SK-N-MC (cell line): ENCODE results near the gene ITGA3.
A peak's percentile ranks its signal among the peaks of the same experiment; 100 is the strongest.
"Not testable (repeated sequence)": the region's sequence is repeated elsewhere in the genome, so short reads cannot be mapped to it uniquely, and the experiment has no call there.

Experiments used
- DNase-seq: peaks from one replicate; pipeline ENCODE4 v3.0.0-alpha.2; 2011; ENCODE audit warnings: low read depth, low spot score
- H3K27ac ChIP-seq: fragments of 200-600 bp; sonication (generic); 2 replicates; pipeline ENCODE4 v1.5.1; 2016; ENCODE audit warnings: mixed run types
- H3K36me3 ChIP-seq: fragments of 200-600 bp; sonication (generic); 2 replicates; pipeline ENCODE4 v1.6.1; 2017; ENCODE audit warnings: antibody characterized with exemption, low read length, mixed read lengths; ENCODE audit not compliant: insufficient read depth
- H3K4me3 ChIP-seq: fragments of 200-600 bp; sonication (generic); 2 replicates; pipeline ENCODE4 v1.5.1; 2016
- H3K9ac ChIP-seq: fragments of 200-600 bp; sonication (generic); 2 replicates; pipeline ENCODE4 v1.8.0; 2017; ENCODE audit warnings: mixed run types, mixed read lengths; ENCODE audit not compliant: insufficient read length
- H3K9me3 ChIP-seq: fragments of 200-600 bp; sonication (generic); 2 replicates; pipeline ENCODE4 v1.6.1; 2017; ENCODE audit warnings: low read depth, mild to moderate bottlenecking, antibody characterized with exemption, low read length, moderate library complexity, mixed read lengths
- EZH2 ChIP-seq: fragments of 200-600 bp; sonication (generic); IDR thresholded peaks from one replicate; pipeline ENCODE4 v1.6.1; 2017; ENCODE audit warnings: antibody characterized with exemption
- FOXP2 ChIP-seq: optimal IDR thresholded peaks from 2 replicates; pipeline ENCODE3; 2011; ENCODE audit warnings: mild to moderate bottlenecking, moderate library complexity; ENCODE audit not compliant: insufficient read depth; ENCODE audit errors: extremely low read length, control extremely low read depth
- POLR2AphosphoS5 ChIP-seq: IDR thresholded peaks from 2 replicates; pipeline ENCODE4 v1.6.1; 2012; ENCODE audit warnings: mild to moderate bottlenecking, low read depth, low read length, borderline replicate concordance

The ITGA3 gene

GRCh38 chr17:50055055-50055425, 870 bp upstream of the ITGA3 start:
- DNase-seq, result no peak
- no peak for TF ChIP-seq EZH2
- no peak for TF ChIP-seq POLR2AphosphoS5
- no peak for TF ChIP-seq FOXP2
- H3K9me3 ChIP-seq, result no peaks in the 10 kb centered on the region
- no peak overlapping the region for H3K27ac ChIP-seq
- peak overlapping the region; percentile 83 for H3K4me3 ChIP-seq
- no peak overlapping the region for H3K9ac ChIP-seq
- no peaks in the 10 kb centered on the region for H3K36me3 ChIP-seq

- Histone ChIP-seq H3K27ac (no peak overlapping the region), H3K36me3 (no peaks in the 10 kb centered on the region), H3K9ac (no peak overlapping the region), H3K4me3 (peak overlapping the region; percentile 83), H3K9me3 (no peaks in the 10 kb centered on the region)
- TF ChIP-seq EZH2 (peak; percentile 53), FOXP2 (no peak)
- DNase-seq, result no peak
Observed at GRCh38 chr17:50056217-50056960, 479 bp downstream of the ITGA3 start.

- Histone ChIP-seq H3K27ac (no peak overlapping the region), H3K9me3 (no peaks in the 10 kb centered on the region), H3K4me3 (no peak overlapping the region), H3K36me3 (no peaks in the 10 kb centered on the region), H3K9ac (no peak overlapping the region)
- no peak for DNase-seq
- TF ChIP-seq POLR2AphosphoS5 (no peak), FOXP2 (no peak), EZH2 (no peak)
Observed at GRCh38 chr17:50056961-50057330, 1.0 kb downstream of the ITGA3 start.

GRCh38 chr17:50057521-50057991, 1.6 kb downstream of the ITGA3 start:
- TF ChIP-seq POLR2AphosphoS5, result no peak
- TF ChIP-seq FOXP2, result no peak

DNA sequence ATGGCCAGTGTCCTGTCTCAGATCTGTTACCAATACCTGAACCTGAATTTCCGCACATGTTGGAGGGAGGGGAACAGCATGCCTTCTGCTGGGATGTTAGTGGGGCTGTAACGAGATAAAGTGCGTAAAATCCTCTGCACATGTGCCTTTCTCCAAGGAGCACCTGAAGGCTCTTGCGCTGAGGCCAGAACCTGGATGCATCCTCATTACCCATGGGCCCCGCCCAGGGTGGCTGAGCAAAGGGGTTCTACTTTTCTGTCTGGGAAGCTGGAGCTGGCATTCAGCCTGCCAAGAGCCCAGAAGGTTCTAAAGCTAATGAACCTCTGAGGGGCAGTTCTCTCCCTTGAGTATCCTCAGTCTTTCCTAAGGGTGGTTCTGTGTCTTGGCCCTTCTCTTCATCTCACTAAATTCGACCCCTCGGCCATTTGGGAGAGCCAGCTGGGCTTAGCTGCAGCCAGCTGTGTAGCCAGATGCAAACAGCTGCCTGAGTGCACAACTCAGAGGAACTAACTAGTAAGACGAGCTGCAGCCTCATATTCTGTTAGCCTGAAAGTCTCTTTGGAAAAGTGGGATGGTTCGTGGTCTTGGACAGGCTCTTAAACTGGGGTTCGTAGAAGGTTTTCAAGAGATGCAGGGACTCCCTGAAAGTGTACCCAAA, 2.5 kb downstream of the ITGA3 start:
- Histone ChIP-seq H3K27ac (no peak overlapping the region), H3K9me3 (no peaks in the 10 kb centered on the region), H3K9ac (no peak overlapping the region), H3K4me3 (no peak overlapping the region), H3K36me3 (no peaks in the 10 kb centered on the region)
- no peak for DNase-seq
- no peak for TF ChIP-seq EZH2
- TF ChIP-seq POLR2AphosphoS5, result no peak
- no peak for TF ChIP-seq FOXP2

More at GRCh38 chr17:50057521-50057991, 1.6 kb downstream of the ITGA3 start:
- Histone ChIP-seq H3K27ac (no peak overlapping the region), H3K9ac (no peak overlapping the region), H3K9me3 (no peaks in the 10 kb centered on the region), H3K4me3 (no peak overlapping the region), H3K36me3 (no peaks in the 10 kb centered on the region)
- DNase-seq, result no peak

GRCh38 chr17:50059256-50059655, 3.3 kb downstream of the ITGA3 start:
- no peak overlapping the region for H3K27ac ChIP-seq
- H3K36me3 ChIP-seq, result no peaks in the 10 kb centered on the region
- no peak overlapping the region for H3K4me3 ChIP-seq
- no peak for TF ChIP-seq EZH2
- no peak for TF ChIP-seq POLR2AphosphoS5
- TF ChIP-seq FOXP2, result no peak
- H3K9ac ChIP-seq, result no peak overlapping the region
- H3K9me3 ChIP-seq, result no peaks in the 10 kb centered on the region
- DNase-seq, result no peak

DNA sequence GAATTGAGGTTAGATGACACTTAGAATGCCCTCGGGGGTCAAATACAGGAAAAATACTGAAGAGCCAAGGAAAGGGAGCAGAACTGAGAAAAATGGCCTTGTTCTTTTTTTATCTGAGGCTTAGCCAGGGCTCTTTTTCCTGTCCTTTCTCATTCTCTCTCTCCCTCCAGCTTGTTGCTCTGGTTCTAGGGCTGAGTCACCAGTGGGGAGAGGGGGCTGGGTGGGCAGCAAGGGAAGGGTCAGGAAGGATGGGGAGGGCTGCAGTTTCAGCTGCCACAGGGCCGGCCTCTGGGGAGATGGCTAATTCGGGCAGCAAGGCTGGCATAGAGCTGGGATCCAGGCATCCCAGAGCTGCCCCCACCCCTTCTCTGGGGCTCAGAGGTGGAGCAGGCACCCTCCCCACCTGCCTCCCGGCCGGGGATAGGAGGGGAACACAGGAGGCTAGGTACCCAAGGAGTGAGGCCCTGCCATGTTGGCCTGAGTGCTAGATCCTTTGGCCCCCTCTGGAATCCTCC, 3.9 kb downstream of the ITGA3 start:
- no peak for DNase-seq
- TF ChIP-seq EZH2 (no peak), POLR2AphosphoS5 (no peak), FOXP2 (no peak)
- no peaks in the 10 kb centered on the region for H3K36me3 ChIP-seq
- H3K27ac ChIP-seq, result no peak overlapping the region
- H3K9me3 ChIP-seq, result no peaks in the 10 kb centered on the region
- H3K9ac ChIP-seq, result no peak overlapping the region
- no peak overlapping the region for H3K4me3 ChIP-seq

GRCh38 chr17:50060951-50061712, 5.2 kb downstream of the ITGA3 start:
- TF ChIP-seq EZH2, result no peak
- TF ChIP-seq FOXP2, result no peak
- no peak for TF ChIP-seq POLR2AphosphoS5
- no peak overlapping the region for H3K27ac ChIP-seq
- H3K9ac ChIP-seq, result no peak overlapping the region
- DNase-seq, result no peak
- H3K36me3 ChIP-seq, result no peaks in the 10 kb centered on the region
- H3K9me3 ChIP-seq, result no peaks in the 10 kb centered on the region
- no peak overlapping the region for H3K4me3 ChIP-seq

- not testable (repeated sequence) for DNase-seq, H3K36me3 ChIP-seq, H3K27ac ChIP-seq, H3K4me3 ChIP-seq, H3K9ac ChIP-seq, H3K9me3 ChIP-seq
Observed at GRCh38 chr17:50061713-50062045, 5.8 kb downstream of the ITGA3 start.
